ENCODE measurements around the gene CAMK1.
A peak's percentile ranks its signal among the peaks of the same experiment; 100 is the strongest.

The CAMK1 gene

DNA sequence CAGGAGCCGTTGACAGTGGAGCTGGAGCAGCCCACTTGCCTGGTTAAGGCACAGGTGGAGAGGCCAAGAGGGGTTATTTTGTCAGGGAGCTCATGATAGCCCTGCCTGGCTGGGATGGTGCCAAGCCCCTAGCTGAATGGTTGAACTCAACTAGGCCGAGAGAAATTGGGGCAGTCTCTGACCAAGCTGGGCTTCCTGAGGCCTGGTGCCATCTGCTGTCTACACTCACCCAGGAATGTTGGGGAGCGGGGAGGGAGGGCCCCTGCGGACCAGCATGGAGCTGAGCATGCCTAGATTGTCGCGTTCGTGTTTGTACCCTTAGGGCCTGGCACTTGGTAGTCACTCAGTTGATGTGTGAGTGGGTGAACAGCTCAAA lies 37.0 kb downstream of the CAMK1 start:
- DNase-seq: peak; percentile 20

DNA sequence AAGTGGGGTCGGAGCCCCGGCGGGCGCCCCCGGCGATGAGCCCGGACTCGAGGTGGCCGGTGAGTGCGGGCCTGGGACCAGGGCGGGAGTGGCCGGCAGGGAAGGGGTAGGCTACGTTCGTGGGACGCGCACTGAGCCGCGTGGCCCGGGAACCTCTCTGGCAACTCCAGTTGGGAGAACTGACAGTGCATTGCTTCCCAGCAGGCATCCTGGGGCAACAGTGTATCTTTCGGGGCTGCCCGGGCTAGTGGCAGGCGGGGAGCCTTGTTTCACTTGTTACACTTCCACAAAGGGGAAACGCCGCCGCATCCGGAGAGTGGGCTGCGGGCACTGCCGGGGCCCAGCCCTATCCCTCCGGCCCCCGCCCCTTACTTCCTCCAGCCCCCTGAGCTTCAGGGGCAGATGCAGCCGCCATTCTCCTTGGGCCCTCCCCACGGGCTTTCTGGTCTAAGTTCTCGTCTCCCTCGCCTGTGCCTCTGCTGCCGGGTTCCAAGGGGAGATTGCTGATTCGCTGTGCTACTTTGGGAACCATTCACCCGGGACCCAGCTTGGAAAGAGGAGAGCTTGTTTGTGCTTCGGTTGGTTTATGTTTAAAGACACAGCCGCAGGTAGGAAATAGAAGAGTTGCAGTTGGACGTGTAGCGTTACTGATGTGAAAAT lies 37.5 kb downstream of the CAMK1 start:
- DNase-seq: peak; percentile 16

DNA sequence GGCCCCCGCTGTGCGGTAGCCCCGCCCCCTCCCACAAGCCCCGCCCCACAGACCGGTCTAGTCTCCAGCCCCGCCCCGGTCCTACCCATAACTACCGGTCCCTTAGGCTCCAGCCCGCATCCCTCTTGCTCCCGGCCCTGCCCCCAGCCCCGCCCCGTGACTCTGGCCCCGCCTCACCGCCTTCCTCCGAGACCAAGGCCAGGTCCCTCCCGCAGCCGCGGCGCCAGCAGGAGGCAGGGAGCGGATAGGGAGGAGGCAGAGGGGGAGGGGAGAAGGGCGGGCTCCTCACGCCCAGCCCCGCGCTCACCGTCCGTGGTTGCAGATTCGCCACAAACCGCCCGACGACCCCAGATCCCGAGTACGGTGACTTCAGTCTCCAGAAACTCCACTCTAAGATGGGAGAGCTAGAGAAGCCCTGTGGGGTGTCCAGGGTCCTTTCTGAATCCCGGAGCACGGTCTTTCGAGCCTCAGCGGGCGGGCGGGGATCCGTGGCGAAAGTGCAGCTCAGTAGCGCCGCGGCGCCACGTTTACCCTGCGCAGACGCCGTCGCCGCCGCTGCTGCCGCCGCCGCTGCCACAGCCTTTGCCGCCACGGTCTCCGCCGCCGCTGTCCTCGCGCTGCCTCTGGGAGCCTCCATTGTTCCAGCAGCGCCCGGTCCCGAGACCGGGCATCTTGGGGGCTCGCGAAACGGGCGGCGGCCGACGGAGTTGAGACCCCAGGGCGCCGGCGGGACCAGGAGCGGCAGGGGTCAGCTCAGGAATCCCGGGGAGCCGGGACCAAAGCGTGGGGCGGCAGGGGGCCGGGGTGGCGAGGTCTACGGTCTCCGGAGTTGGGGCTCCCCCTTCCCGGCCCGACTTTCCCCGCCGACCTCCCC lies 38.3 kb downstream of the CAMK1 start, which contains the start of gene BRPF1:
Gene BRPF1 (plus strand): TSS at position 530 of the 874 bp plus-strand sequence. CDS start 2,406 bp downstream, outside the sequence.
- DNase-seq: peak; percentile 98

DNA sequence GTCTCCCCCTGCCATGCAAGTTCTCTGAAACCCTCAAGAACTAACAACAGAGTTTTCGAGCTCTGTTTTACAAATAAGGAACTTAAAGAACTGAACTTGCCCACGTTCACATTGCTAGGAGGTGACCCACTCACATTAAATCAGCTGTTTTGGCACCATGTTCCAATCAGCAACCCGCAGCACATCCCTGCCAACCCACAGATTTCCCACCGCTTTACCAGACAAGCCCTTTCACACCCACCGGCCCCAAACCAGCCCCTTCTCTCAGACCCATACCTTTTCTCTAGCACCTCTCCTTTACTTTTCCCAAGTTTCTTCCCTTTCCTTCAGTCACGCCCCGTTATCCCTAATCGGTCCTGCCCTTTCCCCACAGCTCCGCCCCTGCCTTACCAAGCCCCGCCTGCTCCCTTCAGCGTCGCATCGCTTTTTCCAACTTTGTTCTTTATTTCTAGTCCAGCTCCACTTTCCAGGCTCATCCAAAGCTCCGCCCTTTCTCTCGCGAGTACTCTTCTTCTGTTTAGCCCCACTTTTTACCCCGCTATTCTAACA lies 39.0 kb downstream of the CAMK1 start:
- no peak for DNase-seq

DNA sequence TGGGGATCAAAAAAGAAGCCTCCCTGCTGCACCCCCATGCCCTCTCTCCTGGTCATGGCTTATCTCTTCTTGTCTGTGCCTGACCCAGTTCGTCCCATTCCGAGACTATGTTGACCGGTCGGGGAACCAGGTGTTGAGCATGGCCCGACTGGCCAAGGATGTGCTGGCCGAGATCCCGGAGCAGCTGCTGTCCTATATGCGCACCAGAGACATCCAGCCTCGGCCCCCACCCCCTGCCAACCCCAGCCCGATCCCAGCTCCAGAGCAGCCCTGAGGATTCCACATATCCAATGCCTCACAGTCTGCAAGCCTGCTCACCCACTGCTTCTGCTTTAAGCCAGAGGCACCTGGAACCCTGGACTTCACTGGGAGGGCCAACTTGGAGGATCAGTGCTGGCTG lies 40.3 kb downstream of the CAMK1 start:
- DNase-seq: no peak

DNA sequence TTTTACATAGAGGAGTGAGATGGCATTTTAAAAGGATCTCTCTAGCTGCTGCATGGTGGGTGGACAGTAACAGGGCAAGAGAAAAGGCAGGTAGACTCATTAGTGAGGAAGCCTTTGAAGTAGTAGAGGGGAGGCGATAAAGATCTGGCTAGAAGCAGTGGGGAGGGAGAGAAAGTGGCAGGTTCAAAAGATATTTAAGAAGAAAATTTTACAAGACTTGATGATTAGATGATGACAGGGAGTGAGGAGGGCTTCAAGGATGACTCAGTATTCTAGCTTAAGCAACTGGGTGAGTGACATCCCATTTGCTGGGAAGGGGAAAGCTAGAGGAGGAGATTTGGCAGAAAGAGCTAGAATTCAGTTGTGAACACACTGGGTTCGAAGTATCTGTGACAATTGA lies 42.0 kb downstream of the CAMK1 start:
- no peak for DNase-seq

DNA sequence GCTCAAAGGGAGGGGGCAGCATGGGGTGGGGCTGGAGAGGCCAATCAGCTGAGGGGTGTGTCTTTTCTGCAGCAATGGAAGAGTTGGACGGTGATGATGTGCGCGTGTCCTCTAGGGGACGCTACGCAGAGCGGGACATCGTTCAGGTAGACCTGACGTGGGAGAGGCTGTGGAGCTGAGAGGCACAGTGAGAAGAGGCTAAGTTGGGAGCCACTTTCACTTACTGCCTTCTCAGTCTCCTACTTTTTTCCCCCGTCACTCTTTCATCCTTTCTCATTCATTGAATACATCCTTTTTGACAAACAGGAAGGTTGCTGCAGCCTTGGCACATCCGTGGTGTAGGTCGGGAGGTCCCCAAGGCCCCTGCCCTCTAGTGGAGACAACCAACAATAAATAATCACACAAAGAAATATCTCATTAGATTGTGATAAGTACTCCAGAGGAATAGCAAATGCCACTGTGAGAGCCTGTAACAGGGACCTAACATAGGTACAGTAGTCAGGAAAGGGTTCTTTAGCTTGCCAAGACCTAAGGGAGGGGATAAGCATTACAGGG lies 42.6 kb downstream of the CAMK1 start:
- peak; percentile 72 for DNase-seq

DNA sequence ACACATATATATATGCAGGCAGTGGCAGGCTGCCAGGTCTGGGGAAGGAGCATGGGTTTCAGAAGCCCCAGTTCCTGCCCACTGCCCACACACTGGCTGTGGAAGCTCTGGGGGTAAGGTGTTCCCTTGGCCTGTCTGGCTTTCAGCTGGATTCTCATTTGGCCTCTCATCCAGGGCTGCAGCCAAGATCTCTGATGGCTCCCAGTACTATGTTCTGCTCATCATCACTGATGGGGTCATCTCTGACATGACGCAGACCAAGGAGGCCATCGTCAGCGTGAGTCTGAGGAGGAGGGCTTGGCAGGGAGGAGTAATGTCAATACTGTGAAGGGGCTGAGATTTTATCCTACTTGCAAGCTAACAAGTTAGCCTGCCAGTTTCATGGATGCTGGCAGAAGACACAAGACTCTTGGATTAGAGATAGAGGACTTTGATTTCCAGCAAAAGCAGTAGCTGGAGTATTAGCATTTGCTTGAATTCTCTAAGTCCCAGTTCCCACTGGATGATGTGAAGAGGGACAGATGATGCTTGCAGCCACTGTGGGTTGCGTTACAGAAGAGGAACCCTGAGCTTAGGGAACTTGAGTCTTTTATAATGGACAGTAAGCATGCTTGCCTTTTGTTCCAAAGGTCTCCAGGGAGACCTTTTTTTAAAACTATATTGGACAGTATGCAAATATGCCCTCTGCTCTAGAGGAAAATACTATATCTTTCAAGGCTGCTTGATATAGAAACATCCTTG lies 43.8 kb downstream of the CAMK1 start:
- no peak for DNase-seq

DNA sequence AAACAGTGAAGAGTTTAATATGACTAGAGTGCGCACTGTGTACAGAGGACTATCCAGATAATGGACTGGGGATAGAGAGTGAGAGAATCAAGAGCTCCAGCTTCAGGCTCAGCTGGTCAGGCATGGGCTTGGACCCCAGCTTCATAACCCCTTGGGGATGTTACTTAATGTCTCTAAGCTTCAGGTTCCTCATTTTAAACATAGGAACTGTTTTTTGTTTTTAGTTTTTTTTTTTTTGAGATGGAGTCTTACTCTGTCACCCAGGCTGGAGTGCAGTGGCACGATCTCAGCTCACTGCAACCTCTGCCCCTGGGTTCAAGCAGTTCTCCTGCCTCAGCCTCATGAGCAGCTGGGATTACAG lies 48.1 kb downstream of the CAMK1 start:
- no peak for DNase-seq

DNA sequence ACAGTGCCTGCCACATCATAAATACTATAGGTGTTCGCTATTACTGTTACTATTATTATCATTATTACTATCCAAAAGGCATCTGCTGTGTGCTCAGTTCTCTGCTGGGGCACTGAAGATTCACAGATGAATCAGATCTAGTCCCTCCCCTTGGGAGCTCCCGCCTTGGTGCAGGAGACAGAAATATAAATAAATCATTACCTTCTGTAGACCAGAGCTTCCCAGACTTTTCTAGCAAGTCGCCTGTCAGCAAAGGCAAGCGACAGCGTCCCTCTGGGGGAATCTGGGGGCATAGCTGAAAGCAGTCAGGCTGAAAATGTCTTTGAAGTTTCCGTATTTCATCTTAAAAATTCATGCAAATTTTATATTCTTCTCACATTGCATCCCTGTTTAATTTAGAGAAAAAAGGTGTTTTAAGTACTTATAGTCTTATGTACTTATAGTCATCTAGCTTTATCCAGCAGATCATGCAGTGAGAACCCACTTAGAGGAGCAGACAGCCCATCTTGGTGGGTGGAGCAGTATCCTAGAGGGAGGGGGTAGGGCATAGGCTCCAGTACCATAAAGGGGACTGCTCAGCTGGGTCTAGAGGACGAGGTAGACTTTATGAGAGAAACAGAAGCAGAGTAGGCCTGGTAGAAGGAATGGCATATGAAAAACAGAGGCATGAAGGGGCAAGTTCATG lies 48.6 kb downstream of the CAMK1 start:
- DNase-seq: no peak

DNA sequence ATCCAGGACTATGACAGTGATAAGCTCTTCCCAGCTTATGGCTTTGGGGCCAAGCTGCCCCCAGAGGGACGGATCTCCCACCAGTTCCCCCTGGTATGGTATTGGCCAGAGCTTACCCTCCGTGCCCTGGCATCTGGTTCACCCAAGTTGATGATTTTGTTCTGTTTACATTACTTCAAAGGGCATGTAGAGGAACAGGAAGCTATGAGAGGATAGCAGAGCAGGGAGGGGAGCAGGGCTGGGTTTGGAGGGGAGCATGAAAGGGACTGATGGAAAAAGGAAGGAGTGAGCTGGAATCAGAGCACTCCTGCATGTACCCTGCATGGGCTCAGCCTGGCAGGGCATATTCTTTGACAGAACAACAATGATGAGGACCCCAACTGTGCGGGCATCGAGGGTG lies 51.6 kb downstream of the CAMK1 start:
- DNase-seq: no peak

DNA sequence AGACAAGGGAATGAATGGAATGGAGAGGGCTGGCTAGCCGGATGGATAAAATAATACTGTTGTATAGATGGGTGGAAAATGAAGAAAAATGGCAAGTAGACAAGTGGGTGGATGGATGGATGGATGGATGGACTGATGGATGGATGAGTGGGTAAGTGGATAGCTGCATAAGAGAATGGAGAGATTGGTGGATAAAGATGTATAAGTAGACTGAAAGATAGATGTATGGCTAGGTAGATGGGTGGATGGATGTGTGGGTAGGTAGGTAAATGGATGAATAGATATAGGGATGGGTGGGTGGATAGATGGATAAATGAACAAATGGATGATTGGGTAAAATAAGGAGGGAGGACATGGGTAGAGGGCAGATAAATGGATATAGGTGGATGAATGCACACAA lies 52.2 kb downstream of the CAMK1 start:
- no peak for DNase-seq

DNA sequence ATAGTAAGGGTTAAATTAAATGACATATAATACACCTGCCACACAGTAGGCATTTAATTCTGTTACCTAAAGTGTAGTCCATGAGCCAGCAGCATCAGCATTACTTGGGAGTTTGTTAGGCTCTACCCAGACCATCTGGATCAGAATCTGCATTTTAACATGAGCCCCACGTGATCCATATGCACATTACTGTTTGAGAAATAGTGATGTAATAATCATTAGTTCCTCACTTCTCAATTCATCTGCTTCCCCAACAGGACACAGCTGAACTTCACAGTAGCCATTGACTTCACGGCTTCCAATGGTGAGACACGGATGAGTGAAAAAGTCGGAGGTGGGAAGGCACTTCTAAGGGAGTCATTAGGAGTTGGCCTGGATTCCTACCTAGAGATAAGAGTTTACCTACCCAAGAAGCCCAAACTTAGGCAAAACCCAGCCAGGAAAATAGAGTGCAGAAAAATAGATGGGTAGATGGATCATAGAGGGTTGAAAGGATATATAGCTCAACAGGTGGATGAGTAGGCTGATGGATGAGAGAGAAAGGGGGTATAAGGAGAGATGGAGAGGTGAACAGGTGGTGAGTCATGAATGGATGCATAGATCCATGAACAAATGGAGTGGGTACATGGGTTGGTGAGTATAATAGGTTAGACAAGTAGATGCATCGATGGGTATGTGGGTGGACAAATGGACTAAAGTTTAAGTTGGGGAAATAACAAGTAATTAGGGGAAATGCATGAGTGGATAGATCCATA lies 52.8 kb downstream of the CAMK1 start:
- no peak for DNase-seq

DNA sequence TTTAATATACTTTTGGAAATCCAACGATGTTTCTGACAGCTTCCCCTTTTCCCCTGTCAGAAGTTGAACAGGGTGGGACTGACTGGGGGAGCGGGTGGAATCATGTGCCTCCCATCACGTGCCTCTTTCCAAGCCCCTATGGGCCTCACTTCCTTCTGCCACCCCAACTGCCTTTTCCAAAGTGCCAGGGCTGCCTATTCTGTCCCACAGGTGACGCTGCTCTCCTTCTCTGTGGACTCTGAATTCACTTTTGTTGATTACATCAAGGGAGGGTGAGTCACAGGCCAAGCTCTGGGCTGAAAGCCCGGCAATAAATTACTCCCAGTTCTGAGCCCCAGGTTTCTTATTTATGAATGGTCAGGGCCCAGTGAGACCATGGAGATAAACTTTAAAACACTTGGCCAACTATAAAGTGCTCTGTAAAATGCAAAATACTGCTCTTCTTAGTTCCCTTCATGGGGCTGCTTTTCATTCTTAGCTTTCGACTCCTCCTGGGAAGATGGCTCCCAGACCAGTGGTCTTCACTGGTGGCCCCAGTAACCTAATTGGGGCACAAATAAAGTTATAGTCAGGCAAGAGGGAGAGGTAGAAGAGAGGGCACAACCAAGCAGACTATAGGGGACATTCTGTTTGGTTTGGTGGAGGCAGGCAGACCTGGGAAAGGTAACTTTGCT lies 53.8 kb downstream of the CAMK1 start:
- peak; percentile 95 for DNase-seq

DNA sequence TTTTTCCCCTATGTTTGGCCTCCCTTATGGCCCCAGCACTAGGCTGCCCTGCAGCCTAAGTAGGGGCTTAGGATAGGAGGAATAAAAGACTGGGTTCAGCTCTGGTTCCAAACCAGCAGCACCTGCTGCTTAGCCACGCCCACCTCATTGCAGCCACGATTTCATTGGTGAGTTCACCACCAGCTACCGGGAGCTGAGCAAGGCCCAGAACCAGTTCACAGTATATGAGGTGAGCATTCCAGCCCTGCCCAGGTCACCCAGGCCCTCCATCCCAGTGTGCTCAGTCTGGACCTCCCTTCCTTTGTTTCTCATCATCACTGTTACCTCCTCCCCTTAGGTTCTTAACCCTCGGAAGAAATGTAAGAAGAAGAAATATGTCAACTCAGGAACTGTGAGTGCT lies 54.6 kb downstream of the CAMK1 start:
- peak; percentile 51 for DNase-seq

DNA sequence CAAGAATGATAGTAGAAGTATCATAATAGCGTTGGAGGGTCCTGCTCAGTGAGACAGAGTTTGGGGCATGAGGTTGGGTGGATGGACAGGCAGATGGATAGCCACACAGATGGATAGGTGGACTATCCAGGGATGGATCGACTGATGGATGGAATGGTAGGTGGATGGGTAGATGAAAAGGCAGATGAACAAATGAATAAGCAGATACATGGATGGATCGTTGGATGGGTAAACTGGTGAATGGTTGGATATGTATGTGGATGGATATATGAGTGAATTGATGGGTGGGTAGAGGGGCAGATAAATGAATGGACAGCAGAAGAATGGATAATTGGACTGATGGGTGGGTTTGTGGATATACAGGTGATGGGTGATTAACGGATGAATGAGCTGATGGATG lies 56.6 kb downstream of the CAMK1 start:
- DNase-seq: no peak

DNA sequence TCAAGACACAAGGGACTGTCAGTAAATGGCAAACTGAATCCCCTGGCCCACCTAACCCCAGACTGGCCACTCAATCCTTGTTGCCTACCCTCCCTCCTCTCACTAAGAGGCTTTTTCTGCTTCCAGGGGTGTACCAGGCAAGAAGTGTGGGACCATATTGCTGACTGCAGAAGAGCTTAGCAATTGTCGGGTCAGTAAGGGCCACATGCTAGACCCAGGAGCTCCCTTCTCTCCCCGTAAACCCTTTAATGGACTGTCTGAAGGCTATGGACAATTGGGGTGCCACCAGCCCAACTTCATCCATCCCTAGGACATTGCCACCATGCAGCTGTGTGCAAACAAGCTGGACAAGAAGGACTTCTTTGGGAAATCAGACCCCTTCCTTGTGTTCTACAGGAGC lies 57.3 kb downstream of the CAMK1 start:
- DNase-seq: no peak

DNA sequence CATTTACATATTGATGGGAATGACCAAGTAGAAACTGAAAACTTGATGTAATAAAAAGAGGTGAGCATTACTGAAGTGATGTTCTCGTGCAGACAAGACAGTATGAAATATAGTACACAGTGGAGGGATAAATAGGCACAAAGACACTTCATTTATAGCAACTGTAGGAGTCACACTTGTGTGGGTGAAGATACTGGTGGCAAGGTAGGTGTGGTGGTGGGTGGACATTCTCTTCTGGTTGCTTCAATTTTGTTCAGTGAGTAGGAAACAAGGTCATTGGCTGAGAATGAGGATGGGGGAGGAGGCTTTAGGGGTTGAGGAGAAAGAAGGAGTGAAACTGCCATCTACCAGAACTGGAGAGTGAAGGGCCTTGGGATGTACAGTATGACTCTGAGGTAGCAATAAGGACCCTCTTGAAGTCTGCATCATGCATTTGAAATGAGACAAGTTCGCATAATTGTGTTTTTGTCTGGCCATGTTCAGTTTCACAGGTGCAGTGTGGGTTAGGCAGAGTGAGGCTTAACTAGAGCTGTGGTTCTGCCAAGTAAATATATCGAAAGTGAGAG lies 59.5 kb downstream of the CAMK1 start:
- no peak for DNase-seq

All from hematopoietic multipotent progenitor cell treated with erythropoietin and hydrocortisone succinate and interleukin-3 and kit ligand, for 8 days (in vitro differentiated cells).